PFSK-1 (cell line): Measurements from ENCODE around the gene CC2D1B.

ENCODE experiments used
- FOXP2 ChIP-seq: optimal IDR thresholded peaks from 2 replicates; pipeline ENCODE3; 2011; ENCODE audit warnings: borderline replicate concordance, control low read depth, inconsistent platforms; ENCODE audit not compliant: insufficient read depth; ENCODE audit errors: extremely low read length, extremely low read depth
- POLR2AphosphoS5 ChIP-seq: IDR thresholded peaks from 2 replicates; pipeline ENCODE4 v1.6.1; 2012; ENCODE audit warnings: low read depth, mild to moderate bottlenecking, control low read depth, low read length, moderate library complexity
- SIN3A ChIP-seq: IDR thresholded peaks from 2 replicates; pipeline ENCODE4 v1.6.1; 2012; ENCODE audit warnings: mild to moderate bottlenecking, low read length, moderate library complexity, borderline replicate concordance; ENCODE audit not compliant: insufficient read depth
- TAF1 ChIP-seq: IDR thresholded peaks from 2 replicates; pipeline ENCODE4 v1.6.1; 2012; ENCODE audit warnings: low read length, control low read depth, borderline replicate concordance; ENCODE audit not compliant: insufficient read depth
- TF ChIP-seq, protein P1 (sequence below), 2 experiments: IDR thresholded peaks; 2 replicates each; pipeline versions ENCODE4 v1.6.1 to v1.8.0; 2011 to 2012; ENCODE audit warnings: low read depth in 2 of 2, low read length in 2 of 2, control low read depth in 1 of 2, inconsistent platforms in 1 of 2, mild to moderate bottlenecking in 1 of 2, moderate library complexity in 1 of 2; ENCODE audit not compliant: insufficient read depth in 1 of 2

- TF ChIP-seq, protein P1, sequence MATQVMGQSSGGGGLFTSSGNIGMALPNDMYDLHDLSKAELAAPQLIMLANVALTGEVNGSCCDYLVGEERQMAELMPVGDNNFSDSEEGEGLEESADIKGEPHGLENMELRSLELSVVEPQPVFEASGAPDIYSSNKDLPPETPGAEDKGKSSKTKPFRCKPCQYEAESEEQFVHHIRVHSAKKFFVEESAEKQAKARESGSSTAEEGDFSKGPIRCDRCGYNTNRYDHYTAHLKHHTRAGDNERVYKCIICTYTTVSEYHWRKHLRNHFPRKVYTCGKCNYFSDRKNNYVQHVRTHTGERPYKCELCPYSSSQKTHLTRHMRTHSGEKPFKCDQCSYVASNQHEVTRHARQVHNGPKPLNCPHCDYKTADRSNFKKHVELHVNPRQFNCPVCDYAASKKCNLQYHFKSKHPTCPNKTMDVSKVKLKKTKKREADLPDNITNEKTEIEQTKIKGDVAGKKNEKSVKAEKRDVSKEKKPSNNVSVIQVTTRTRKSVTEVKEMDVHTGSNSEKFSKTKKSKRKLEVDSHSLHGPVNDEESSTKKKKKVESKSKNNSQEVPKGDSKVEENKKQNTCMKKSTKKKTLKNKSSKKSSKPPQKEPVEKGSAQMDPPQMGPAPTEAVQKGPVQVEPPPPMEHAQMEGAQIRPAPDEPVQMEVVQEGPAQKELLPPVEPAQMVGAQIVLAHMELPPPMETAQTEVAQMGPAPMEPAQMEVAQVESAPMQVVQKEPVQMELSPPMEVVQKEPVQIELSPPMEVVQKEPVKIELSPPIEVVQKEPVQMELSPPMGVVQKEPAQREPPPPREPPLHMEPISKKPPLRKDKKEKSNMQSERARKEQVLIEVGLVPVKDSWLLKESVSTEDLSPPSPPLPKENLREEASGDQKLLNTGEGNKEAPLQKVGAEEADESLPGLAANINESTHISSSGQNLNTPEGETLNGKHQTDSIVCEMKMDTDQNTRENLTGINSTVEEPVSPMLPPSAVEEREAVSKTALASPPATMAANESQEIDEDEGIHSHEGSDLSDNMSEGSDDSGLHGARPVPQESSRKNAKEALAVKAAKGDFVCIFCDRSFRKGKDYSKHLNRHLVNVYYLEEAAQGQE (IDR thresholded peaks at IDR 0.05; ENCODE audit: insufficient read depth in 1 of 2, low read depth in 2 of 2, low read length in 2 of 2) = no peak
- TF ChIP-seq POLR2AphosphoS5 (no peak), SIN3A (no peak), TAF1 (no peak), FOXP2 (no peak)
These were observed 19.4 kb downstream of the CC2D1B start for GRCh38 chr1:52346653-52347052.
